ENCODE measurements around the gene CHRNA7. TPM values are rescaled to one million over a fixed set of nuclear protein-coding genes. Genes with fewer than 3 reads are reported as not detected.

The CHRNA7 gene
- total RNA-seq, 1 donor from 2014 or later = 1.5 TPM

DNA sequence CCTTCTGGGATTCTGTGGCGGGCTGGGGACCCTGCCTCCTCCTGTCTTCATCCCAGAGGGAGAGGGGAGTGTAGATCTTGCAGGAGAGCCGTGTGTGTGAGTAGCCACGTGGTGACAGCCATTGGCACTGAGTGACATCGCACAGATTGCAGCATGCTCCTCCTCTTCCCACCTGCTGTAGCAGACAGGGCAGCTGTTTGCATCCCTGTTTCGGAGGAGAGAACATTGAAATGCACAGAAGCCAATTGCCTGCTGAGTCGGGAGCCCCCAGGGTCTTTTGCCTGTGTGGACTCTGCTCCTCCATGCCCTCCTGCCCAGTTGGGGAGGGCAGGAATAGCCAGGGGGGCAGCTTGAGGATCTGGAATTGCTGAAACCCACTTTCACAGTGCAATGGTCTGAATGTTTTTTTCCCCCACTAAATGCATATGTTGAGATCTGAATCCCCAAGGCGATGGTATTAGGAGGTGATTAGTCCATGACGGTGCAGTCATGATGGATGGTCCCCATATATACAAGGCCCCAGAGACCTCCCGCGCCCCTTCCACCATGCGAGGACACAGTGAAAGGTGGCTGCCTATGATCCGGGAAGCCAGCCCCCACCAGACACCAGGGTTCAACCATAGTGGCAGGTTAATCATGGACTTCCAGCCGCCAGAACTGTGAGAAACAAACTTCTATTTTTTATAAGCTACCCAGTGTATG lies 66.8 kb downstream of the CHRNA7 start:
- H3K4me1 Mint-ChIP-seq (ENCODE audit: low read depth, unreplicated experiment) = no peaks in the 10 kb centered on the region
- no peaks in the 10 kb centered on the region for H3K9me3 Mint-ChIP-seq (ENCODE audit: unreplicated experiment)
- Histone ChIP-seq H3K79me2 (ENCODE audit: insufficient read depth, low read length) (no peaks in the 10 kb centered on the region), H4K20me1 (ENCODE audit: insufficient read depth, low read length) (no peaks in the 10 kb centered on the region), H3K9me3 (ENCODE audit: insufficient read depth, low read depth, low read length) (no peaks in the 10 kb centered on the region), H3K4me2 (ENCODE audit: low read length) (no peak overlapping the region), H2AFZ (ENCODE audit: low read depth, low read length) (no peak overlapping the region), H3K4me3 (ENCODE audit: insufficient read depth, low read depth, low read length) (no peak overlapping the region), H3K4me1 (ENCODE audit: insufficient read depth, low read length) (no peaks in the 10 kb centered on the region), H3K27ac (ENCODE audit: low read depth, low read length) (no peak overlapping the region), H3K36me3 (ENCODE audit: insufficient read depth, low read length) (no peaks in the 10 kb centered on the region), H3K27me3 (ENCODE audit: insufficient read depth, low read length) (no peaks in the 10 kb centered on the region), H3K9ac (ENCODE audit: low read length) (no peak overlapping the region)
- no peak for TF ChIP-seq EZH2 (IDR thresholded peaks at IDR 0.05; ENCODE audit: insufficient read depth, low read length)
- TF ChIP-seq, protein P1, sequence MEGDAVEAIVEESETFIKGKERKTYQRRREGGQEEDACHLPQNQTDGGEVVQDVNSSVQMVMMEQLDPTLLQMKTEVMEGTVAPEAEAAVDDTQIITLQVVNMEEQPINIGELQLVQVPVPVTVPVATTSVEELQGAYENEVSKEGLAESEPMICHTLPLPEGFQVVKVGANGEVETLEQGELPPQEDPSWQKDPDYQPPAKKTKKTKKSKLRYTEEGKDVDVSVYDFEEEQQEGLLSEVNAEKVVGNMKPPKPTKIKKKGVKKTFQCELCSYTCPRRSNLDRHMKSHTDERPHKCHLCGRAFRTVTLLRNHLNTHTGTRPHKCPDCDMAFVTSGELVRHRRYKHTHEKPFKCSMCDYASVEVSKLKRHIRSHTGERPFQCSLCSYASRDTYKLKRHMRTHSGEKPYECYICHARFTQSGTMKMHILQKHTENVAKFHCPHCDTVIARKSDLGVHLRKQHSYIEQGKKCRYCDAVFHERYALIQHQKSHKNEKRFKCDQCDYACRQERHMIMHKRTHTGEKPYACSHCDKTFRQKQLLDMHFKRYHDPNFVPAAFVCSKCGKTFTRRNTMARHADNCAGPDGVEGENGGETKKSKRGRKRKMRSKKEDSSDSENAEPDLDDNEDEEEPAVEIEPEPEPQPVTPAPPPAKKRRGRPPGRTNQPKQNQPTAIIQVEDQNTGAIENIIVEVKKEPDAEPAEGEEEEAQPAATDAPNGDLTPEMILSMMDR (IDR thresholded peaks at IDR 0.05; ENCODE audit: insufficient read depth, low read depth, low read length) = no peak
- H3K27ac Mint-ChIP-seq (ENCODE audit: unreplicated experiment) = no peak overlapping the region
- no peaks in the 10 kb centered on the region for H3K36me3 Mint-ChIP-seq (ENCODE audit: low read depth, unreplicated experiment)
- H3K4me3 Mint-ChIP-seq (ENCODE audit: unreplicated experiment) = no peak overlapping the region
- FAIRE-seq (no peak), DNase-seq (ENCODE audit: low read depth) (no peak)
- peaks cover 3% of the 10 kb centered on the region for H3K27me3 Mint-ChIP-seq (ENCODE audit: low read depth, unreplicated experiment)

DNA sequence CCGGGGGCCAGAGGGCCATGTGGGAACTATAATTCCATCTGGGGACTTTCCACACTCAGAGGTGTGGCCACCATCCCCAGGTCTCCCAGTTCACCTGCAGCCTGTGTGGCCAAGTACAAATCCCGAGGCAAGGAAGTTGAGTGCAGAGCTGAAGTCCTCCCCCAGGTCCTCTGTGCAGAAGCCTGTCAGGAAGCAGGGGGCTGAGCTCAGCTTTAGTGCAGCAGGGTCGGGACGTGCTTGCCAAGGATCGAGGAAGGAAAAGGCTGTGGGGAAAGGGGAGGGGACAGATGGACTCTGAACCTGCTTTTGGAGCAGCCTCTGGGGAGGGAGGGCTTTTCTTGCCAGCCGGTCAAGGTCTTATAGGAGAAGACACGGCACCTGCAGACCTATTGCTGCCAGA lies 67.7 kb downstream of the CHRNA7 start:
- no peak overlapping the region for H3K4me2 ChIP-seq (ENCODE audit: low read length)
- no peak overlapping the region for H3K4me3 ChIP-seq (ENCODE audit: insufficient read depth, low read depth, low read length)
- peaks cover 2% of the 10 kb centered on the region for H3K9me3 Mint-ChIP-seq (ENCODE audit: unreplicated experiment)
- no peak overlapping the region for H2AFZ ChIP-seq (ENCODE audit: low read depth, low read length)
- FAIRE-seq (no peak), DNase-seq (ENCODE audit: low read depth) (no peak)
- no peaks in the 10 kb centered on the region for H3K36me3 ChIP-seq (ENCODE audit: insufficient read depth, low read length)
- TF ChIP-seq EZH2 (IDR thresholded peaks at IDR 0.05; ENCODE audit: insufficient read depth, low read length) = no peak
- TF ChIP-seq, protein P1 (IDR thresholded peaks at IDR 0.05; ENCODE audit: insufficient read depth, low read depth, low read length) = no peak
- H3K4me1 Mint-ChIP-seq (ENCODE audit: low read depth, unreplicated experiment) = no peaks in the 10 kb centered on the region
- no peak overlapping the region for H3K9ac ChIP-seq (ENCODE audit: low read length)
- H3K4me1 ChIP-seq (ENCODE audit: insufficient read depth, low read length) = no peaks in the 10 kb centered on the region
- no peaks in the 10 kb centered on the region for H3K36me3 Mint-ChIP-seq (ENCODE audit: low read depth, unreplicated experiment)
- no peaks in the 10 kb centered on the region for H4K20me1 ChIP-seq (ENCODE audit: insufficient read depth, low read length)
- H3K27me3 Mint-ChIP-seq (ENCODE audit: low read depth, unreplicated experiment) = peaks cover 3% of the 10 kb centered on the region
- no peak overlapping the region for H3K27ac ChIP-seq (ENCODE audit: low read depth, low read length)
- H3K27me3 ChIP-seq (ENCODE audit: insufficient read depth, low read length) = no peaks in the 10 kb centered on the region
- no peak overlapping the region for H3K27ac Mint-ChIP-seq (ENCODE audit: unreplicated experiment)
- H3K9me3 ChIP-seq (ENCODE audit: insufficient read depth, low read depth, low read length) = no peaks in the 10 kb centered on the region
- no peak overlapping the region for H3K4me3 Mint-ChIP-seq (ENCODE audit: unreplicated experiment)
- no peaks in the 10 kb centered on the region for H3K79me2 ChIP-seq (ENCODE audit: insufficient read depth, low read length)

DNA sequence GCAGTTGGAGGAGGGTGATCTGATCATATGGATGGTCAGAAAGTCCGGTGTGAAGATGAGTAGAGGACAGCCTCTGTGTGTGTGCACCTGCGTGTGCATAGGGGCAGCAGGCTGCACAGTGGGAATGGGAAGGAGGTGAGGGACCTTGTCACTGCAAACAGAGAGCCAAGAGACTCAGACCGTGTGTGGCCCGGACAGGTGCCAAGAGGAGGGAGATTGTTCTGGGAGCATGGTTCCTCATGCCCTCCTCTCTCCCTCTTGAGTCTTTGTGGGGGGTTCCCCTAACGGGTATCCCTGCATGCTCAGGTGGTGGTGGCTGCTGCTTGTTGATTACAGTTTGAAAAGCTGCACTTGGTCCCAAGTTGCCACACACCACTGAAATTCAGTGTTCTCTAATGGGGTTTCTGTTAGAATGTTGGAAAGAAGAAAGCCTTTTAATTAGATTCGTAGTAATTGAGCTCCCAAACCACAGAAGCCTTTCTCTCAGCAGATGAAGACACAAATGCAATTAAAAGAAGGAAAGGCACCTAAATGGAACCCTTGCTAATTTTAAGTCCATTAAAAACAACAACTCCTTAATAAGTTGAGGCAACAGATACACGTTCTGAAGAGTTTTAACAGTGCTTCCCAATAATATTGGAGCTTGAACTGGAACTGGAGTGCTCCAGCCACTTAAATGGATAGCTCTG lies 68.9 kb downstream of the CHRNA7 start:
- no peak overlapping the region for H3K27ac Mint-ChIP-seq (ENCODE audit: unreplicated experiment)
- no peak overlapping the region for H2AFZ ChIP-seq (ENCODE audit: low read depth, low read length)
- H3K9me3 ChIP-seq (ENCODE audit: insufficient read depth, low read depth, low read length) = no peaks in the 10 kb centered on the region
- no peak overlapping the region for H3K9ac ChIP-seq (ENCODE audit: low read length)
- H3K4me3 ChIP-seq (ENCODE audit: insufficient read depth, low read depth, low read length) = no peak overlapping the region
- no peaks in the 10 kb centered on the region for H3K36me3 Mint-ChIP-seq (ENCODE audit: low read depth, unreplicated experiment)
- TF ChIP-seq, protein P1 (IDR thresholded peaks at IDR 0.05; ENCODE audit: insufficient read depth, low read depth, low read length) = no peak
- TF ChIP-seq EZH2 (IDR thresholded peaks at IDR 0.05; ENCODE audit: insufficient read depth, low read length) = no peak
- H3K4me1 ChIP-seq (ENCODE audit: insufficient read depth, low read length) = no peaks in the 10 kb centered on the region
- H3K4me3 Mint-ChIP-seq (ENCODE audit: unreplicated experiment) = no peak overlapping the region
- peaks cover 3% of the 10 kb centered on the region for H3K9me3 Mint-ChIP-seq (ENCODE audit: unreplicated experiment)
- no peaks in the 10 kb centered on the region for H3K79me2 ChIP-seq (ENCODE audit: insufficient read depth, low read length)
- no peaks in the 10 kb centered on the region for H3K36me3 ChIP-seq (ENCODE audit: insufficient read depth, low read length)
- H3K4me1 Mint-ChIP-seq (ENCODE audit: low read depth, unreplicated experiment) = no peaks in the 10 kb centered on the region
- no peak overlapping the region for H3K4me2 ChIP-seq (ENCODE audit: low read length)
- DNase-seq (ENCODE audit: low read depth) (no peak), FAIRE-seq (no peak)
- no peaks in the 10 kb centered on the region for H3K27me3 ChIP-seq (ENCODE audit: insufficient read depth, low read length)
- H3K27ac ChIP-seq (ENCODE audit: low read depth, low read length) = no peak overlapping the region
- no peaks in the 10 kb centered on the region for H4K20me1 ChIP-seq (ENCODE audit: insufficient read depth, low read length)
- peaks cover 3% of the 10 kb centered on the region for H3K27me3 Mint-ChIP-seq (ENCODE audit: low read depth, unreplicated experiment)
